Ishikawa (cell line): ENCODE data around the gene ACHE.

Experiments used
- CEBPB ChIP-seq: IDR thresholded peaks from 2 replicates; pipeline ENCODE4 v1.6.1; 2012
- CREB1 ChIP-seq: IDR thresholded peaks from 2 replicates; pipeline ENCODE4 v1.6.1; 2012; ENCODE audit warnings: low read depth
- EGR1 ChIP-seq: IDR thresholded peaks from 2 replicates; pipeline ENCODE4 v1.6.1; 2012
- EP300 ChIP-seq: IDR thresholded peaks from 2 replicates; pipeline ENCODE4 v1.6.1; 2012; ENCODE audit warnings: borderline replicate concordance
- FOXM1 ChIP-seq: IDR thresholded peaks from 2 replicates; pipeline ENCODE4 v1.6.1; 2012; ENCODE audit warnings: low read depth, borderline replicate concordance
- NFIC ChIP-seq: IDR thresholded peaks from 2 replicates; pipeline ENCODE4 v1.6.1; 2012
- RAD21 ChIP-seq: IDR thresholded peaks from 2 replicates; pipeline ENCODE4 v1.6.1; 2012; ENCODE audit warnings: low read depth
- TAF1 ChIP-seq: IDR thresholded peaks from 2 replicates; pipeline ENCODE4 v1.6.1; 2012; ENCODE audit warnings: low read depth, mild to moderate bottlenecking
- TCF12 ChIP-seq: IDR thresholded peaks from 2 replicates; pipeline ENCODE4 v1.6.1; 2012; ENCODE audit warnings: low read depth
- TEAD4 ChIP-seq: IDR thresholded peaks from 2 replicates; pipeline ENCODE4 v1.6.1; 2012
- YY1 ChIP-seq: IDR thresholded peaks from 2 replicates; pipeline ENCODE4 v1.6.1; 2012; ENCODE audit warnings: low read depth
- ZBTB7A ChIP-seq: IDR thresholded peaks from 2 replicates; pipeline ENCODE4 v1.6.1; 2012; ENCODE audit warnings: low read depth
- TF ChIP-seq, protein P1 (sequence below): IDR thresholded peaks from 2 replicates; pipeline ENCODE4 v1.6.1; 2012; ENCODE audit warnings: low read depth, mild to moderate bottlenecking
- TF ChIP-seq, protein P2 (sequence below): IDR thresholded peaks from 2 replicates; pipeline ENCODE4 v1.6.1; 2012
- TF ChIP-seq, protein P3 (sequence below): IDR thresholded peaks from 2 replicates; pipeline ENCODE4 v1.6.1; 2012

The ACHE gene

DNA sequence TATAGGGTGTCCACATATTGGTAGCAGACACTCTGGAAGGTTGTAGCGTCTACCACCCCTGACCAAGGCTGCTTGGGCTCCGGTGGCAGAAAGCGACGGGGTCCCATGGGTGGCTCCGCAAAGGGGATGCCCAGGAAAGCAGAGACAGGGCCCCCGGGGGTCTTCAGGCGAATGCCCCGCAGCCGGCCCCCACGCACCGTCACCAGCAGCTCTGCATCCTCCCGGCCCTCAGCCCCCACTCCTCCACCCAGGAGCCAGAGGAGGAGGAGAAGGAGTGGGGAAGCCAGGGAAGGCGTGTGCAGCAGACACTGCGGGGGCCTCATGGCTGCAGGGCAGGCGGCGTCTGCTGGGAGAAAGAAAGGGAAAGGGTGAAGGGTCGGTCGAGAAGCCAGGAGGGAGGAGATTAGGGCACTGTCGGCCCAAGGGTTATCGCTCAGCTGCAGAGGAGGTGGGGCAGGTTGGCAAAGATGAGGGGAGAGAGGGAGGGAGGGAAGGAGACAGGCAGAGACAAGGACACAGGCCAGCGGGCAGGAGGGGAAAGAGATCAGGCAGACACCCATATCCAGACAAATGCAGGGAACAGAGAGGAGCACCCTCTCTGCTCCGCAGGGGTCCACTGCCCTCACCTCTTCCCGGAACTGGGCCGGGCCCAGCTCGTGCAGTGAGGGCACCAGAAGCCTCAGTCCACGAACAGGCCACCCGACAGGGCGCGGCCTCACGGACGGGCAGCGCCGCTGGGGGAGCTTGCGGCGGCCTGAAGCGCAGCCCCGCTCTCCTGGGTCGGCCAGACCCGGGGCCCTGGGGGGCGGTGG lies 1.6 kb downstream of the ACHE start:
- TF ChIP-seq, protein P1, sequence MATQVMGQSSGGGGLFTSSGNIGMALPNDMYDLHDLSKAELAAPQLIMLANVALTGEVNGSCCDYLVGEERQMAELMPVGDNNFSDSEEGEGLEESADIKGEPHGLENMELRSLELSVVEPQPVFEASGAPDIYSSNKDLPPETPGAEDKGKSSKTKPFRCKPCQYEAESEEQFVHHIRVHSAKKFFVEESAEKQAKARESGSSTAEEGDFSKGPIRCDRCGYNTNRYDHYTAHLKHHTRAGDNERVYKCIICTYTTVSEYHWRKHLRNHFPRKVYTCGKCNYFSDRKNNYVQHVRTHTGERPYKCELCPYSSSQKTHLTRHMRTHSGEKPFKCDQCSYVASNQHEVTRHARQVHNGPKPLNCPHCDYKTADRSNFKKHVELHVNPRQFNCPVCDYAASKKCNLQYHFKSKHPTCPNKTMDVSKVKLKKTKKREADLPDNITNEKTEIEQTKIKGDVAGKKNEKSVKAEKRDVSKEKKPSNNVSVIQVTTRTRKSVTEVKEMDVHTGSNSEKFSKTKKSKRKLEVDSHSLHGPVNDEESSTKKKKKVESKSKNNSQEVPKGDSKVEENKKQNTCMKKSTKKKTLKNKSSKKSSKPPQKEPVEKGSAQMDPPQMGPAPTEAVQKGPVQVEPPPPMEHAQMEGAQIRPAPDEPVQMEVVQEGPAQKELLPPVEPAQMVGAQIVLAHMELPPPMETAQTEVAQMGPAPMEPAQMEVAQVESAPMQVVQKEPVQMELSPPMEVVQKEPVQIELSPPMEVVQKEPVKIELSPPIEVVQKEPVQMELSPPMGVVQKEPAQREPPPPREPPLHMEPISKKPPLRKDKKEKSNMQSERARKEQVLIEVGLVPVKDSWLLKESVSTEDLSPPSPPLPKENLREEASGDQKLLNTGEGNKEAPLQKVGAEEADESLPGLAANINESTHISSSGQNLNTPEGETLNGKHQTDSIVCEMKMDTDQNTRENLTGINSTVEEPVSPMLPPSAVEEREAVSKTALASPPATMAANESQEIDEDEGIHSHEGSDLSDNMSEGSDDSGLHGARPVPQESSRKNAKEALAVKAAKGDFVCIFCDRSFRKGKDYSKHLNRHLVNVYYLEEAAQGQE, result no peak
- no peak for TF ChIP-seq ZBTB7A
- TF ChIP-seq, protein P2, sequence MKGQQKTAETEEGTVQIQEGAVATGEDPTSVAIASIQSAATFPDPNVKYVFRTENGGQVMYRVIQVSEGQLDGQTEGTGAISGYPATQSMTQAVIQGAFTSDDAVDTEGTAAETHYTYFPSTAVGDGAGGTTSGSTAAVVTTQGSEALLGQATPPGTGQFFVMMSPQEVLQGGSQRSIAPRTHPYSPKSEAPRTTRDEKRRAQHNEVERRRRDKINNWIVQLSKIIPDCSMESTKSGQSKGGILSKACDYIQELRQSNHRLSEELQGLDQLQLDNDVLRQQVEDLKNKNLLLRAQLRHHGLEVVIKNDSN, result no peak
- TF ChIP-seq YY1, result no peak
- TF ChIP-seq CREB1, result no peak
- no peak for TF ChIP-seq CEBPB
- TF ChIP-seq EGR1, result no peak
- no peak for TF ChIP-seq RAD21
- no peak for TF ChIP-seq FOXM1
- TF ChIP-seq TAF1, result no peak

DNA sequence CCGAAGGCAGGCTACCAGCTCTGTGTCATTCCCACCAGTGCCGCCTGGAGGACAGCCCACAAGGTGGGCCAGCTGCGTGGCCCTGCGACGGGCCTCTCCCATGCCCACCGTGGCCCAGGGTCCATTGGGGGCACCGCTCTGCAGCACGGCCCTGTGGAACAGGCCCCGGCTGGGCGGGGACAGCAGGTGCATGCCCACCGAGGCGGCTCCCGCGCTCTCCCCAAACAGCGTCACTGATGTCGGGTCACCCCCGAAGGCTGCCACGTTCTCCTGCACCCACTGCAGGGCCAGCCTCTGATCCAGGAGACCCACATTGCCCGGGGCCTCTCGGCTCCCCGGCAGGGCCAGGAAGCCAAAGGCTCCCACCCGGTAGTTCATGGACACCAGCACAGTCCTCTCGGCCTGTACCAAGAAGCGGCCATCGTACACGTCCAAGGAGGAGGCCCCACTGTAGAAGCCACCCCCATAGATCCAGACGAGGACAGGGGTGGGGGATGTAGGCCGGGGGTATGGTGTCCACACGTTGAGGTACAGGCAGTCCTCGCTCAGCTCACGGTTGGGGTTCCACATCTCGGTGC lies 2.3 kb downstream of the ACHE start:
- TF ChIP-seq ZBTB7A (no peak), CEBPB (no peak), TEAD4 (no peak), FOXM1 (no peak), TCF12 (no peak), RAD21 (no peak), EGR1 (no peak), EP300 (no peak), CREB1 (no peak), TAF1 (no peak), NFIC (no peak)
- TF ChIP-seq, protein P2, result no peak
- TF ChIP-seq, protein P3, sequence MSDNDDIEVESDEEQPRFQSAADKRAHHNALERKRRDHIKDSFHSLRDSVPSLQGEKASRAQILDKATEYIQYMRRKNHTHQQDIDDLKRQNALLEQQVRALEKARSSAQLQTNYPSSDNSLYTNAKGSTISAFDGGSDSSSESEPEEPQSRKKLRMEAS, result no peak
- TF ChIP-seq, protein P1, result no peak

DNA sequence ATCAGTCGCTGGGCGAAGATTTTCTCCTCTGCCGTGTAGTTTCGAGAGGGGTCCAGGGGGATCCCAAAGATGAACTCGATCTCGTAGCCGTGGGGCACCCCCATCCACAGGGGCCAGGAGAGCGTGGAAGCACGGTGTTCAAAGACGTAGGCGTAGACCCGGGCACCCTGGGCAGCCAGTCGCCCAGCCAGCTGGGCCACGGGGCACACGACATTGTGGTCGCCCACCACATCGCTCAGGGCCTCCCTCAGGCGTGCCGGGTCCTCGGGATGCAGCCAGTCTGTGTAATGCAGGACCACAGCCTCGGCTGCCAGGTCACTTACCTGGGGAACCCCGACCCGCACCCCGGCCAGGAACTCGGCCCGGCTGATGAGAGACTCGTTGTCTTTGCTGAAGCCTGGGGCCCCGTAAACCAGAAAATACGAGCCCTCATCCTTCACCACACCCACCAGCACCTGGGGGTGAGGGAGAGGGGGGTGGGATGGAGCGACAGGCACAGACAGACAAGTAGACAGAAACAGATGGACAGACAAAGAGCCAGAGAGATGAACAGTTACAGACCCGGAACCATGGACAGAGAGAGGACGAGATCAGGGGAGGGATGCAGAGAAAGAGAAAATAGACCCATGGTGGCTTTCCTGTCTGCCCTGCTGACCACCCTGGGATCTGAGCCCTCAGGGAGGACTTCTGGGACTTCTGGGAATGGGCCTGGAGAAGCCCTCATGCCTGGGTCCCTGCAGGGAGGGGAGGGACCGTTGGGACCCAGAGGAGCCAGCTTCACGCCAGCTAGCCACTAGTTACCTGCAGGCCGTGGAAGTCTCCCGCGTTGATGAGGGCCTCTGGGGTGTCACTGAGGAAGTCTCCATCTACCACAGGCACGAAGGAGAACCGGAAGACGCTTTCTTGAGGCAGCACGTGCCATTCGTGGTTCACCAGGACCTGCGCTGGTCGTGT lies 3.0 kb downstream of the ACHE start:
- no peak for TF ChIP-seq CEBPB
- TF ChIP-seq ZBTB7A, result no peak
- TF ChIP-seq, protein P1, result peak; percentile 21; the same call in 1 of the 2 replicates
